CD14-positive monocyte (primary cell): ENCODE data around the gene OR10G3. TPM values are rescaled to one million over a fixed set of nuclear protein-coding genes. Genes with fewer than 3 reads are reported as not detected.

Experiments
- DNase-seq, 3 donors: peaks; one replicate each; pipeline ENCODE4 v3.0.0-alpha.2; 2011 to 2022
- H2AFZ ChIP-seq: 2 replicates; pipeline ENCODE4 v1.6.0; 2012; ENCODE audit warnings: mild to moderate bottlenecking, low read depth, low read length, inconsistent platforms; ENCODE audit not compliant: insufficient read depth, poor library complexity, severe bottlenecking
- H3K27ac ChIP-seq, 2 donors: 1 replicate in 1 of 2; 2 replicates in 1 of 2; pipeline ENCODE4 v1.5.1; 2012 to 2013; ENCODE audit warnings: low read length in 2 of 2, control low read depth in 1 of 2, inconsistent platforms in 1 of 2, low read depth in 1 of 2, mild to moderate bottlenecking in 1 of 2
- H3K27me3 ChIP-seq, 2 donors: one replicate each; pipeline versions ENCODE4 v1.6.0 to v1.6.1; 2011 to 2013; ENCODE audit warnings: low read length in 2 of 2; ENCODE audit not compliant: control insufficient read depth in 2 of 2, insufficient read depth in 2 of 2
- H3K36me3 ChIP-seq, 2 donors: replicated peaks in 1 of 2; 1 replicate in 1 of 2; 2 replicates in 1 of 2; pipeline versions ENCODE4 v1.5.1 to v1.6.1; 2012 to 2013; ENCODE audit warnings: low read length in 2 of 2, control low read depth in 1 of 2, inconsistent platforms in 1 of 2, mild to moderate bottlenecking in 1 of 2; ENCODE audit not compliant: insufficient read depth in 2 of 2, control insufficient read depth in 1 of 2
- H3K4me1 ChIP-seq, 2 donors: 1 replicate in 1 of 2; 2 replicates in 1 of 2; pipeline versions ENCODE4 v1.5.1 to v1.6.1; 2012 to 2013; ENCODE audit warnings: low read length in 2 of 2, control low read depth in 1 of 2, inconsistent platforms in 1 of 2, mild to moderate bottlenecking in 1 of 2, moderate library complexity in 1 of 2; ENCODE audit not compliant: insufficient read depth in 2 of 2, control insufficient read depth in 1 of 2
- H3K4me2 ChIP-seq: replicated peaks from 2 replicates; pipeline ENCODE3; 2012; ENCODE audit warnings: low read length, moderate library complexity, mild to moderate bottlenecking; ENCODE audit not compliant: poor library complexity, severe bottlenecking; ENCODE audit errors: extremely low read depth
- H3K4me3 ChIP-seq, 3 experiments: fragments of 200-600 bp in 1 of 3; sonication (generic) in 1 of 3; replicated peaks in 1 of 3; 1 replicate in 2 of 3; 2 replicates in 1 of 3; pipeline ENCODE4 v1.5.1; 2011 to 2013; ENCODE audit warnings: low read length in 3 of 3, mild to moderate bottlenecking in 3 of 3, control low read depth in 2 of 3, low read depth in 2 of 3, inconsistent platforms in 1 of 3, moderate library complexity in 1 of 3
- H3K79me2 ChIP-seq: 2 replicates; pipeline ENCODE4 v1.6.0; 2012; ENCODE audit warnings: mild to moderate bottlenecking, control low read depth, inconsistent platforms, low read length, moderate library complexity; ENCODE audit not compliant: insufficient read depth
- H3K9ac ChIP-seq: 2 replicates; pipeline ENCODE4 v1.6.0; 2017; ENCODE audit warnings: low read length, mild to moderate bottlenecking; ENCODE audit not compliant: insufficient read depth, poor library complexity, severe bottlenecking
- H3K9me3 ChIP-seq, 2 donors: replicated peaks in 1 of 2; 1 replicate in 1 of 2; 2 replicates in 1 of 2; pipeline versions ENCODE4 v1.5.1 to v1.6.1; 2012 to 2013; ENCODE audit warnings: low read length in 2 of 2, control low read depth in 1 of 2; ENCODE audit not compliant: control insufficient read depth in 1 of 2, insufficient read depth in 1 of 2
- H4K20me1 ChIP-seq: 2 replicates; pipeline ENCODE4 v1.6.0; 2012; ENCODE audit warnings: mild to moderate bottlenecking, low read length, control low read depth, moderate library complexity; ENCODE audit not compliant: insufficient read depth
- H3K27ac Mint-ChIP-seq, 7 donors: one replicate each; pipeline ENCODE4 v1.8.0; 2020; ENCODE audit warnings: mild to moderate bottlenecking in 7 of 7, mixed read lengths in 7 of 7, moderate library complexity in 6 of 7, inconsistent platforms in 2 of 7
- H3K27me3 Mint-ChIP-seq, 3 donors: one replicate each; pipeline ENCODE4 v1.8.0; 2021 to 2022; ENCODE audit warnings: low read depth in 3 of 3, mild to moderate bottlenecking in 3 of 3, mixed read lengths in 3 of 3, moderate library complexity in 3 of 3, inconsistent platforms in 1 of 3
- H3K36me3 Mint-ChIP-seq, 2 donors: one replicate each; pipeline ENCODE4 v1.8.0; 2020; ENCODE audit warnings: mixed read lengths in 2 of 2, inconsistent platforms in 1 of 2, mild to moderate bottlenecking in 1 of 2
- H3K4me1 Mint-ChIP-seq: one replicate; pipeline ENCODE4 v1.8.0; 2020; ENCODE audit warnings: mild to moderate bottlenecking, mixed read lengths
- H3K4me3 Mint-ChIP-seq, 2 donors: one replicate each; pipeline ENCODE4 v1.8.0; 2020; ENCODE audit warnings: mild to moderate bottlenecking in 2 of 2, mixed read lengths in 2 of 2, moderate library complexity in 1 of 2
- H3K9me3 Mint-ChIP-seq, 7 donors: one replicate each; pipeline ENCODE4 v1.8.0; 2020 to 2022; ENCODE audit warnings: mixed read lengths in 7 of 7, mild to moderate bottlenecking in 6 of 7, moderate library complexity in 6 of 7, inconsistent platforms in 2 of 7
- WGBS: methylation state at CpG from one replicate; pipeline ENCODE4 v1.1.5; 2013; ENCODE audit warnings: missing lambda C conversion rate; ENCODE audit not compliant: insufficient coverage; 5-methylcytosine and 5-hydroxymethylcytosine counted together
- intact Hi-C, 2 donors: fragments of 100-400 bp; cut with micrococcal nuclease; formaldehyde crosslinking; loops; one replicate each; pipeline versions ENCODE4 v1.15.0 to v1.15.1; 2023
- polyA plus RNA-seq, 3 donors: library from polyadenylated mRNA; depleted of rRNA in 1 of 3; unstranded in 2 of 3; stranded (reverse) in 1 of 3; fragments of 300-500 nt in 2 of 3; fragments of >200 nt in 1 of 3; fragmentation: Illumina TruSeq in 2 of 3; gene quantifications; 1 replicate in 2 of 3; 2 replicates in 1 of 3; pipeline ENCODE4 v1.2.3, GENCODE V29; 2012 to 2021
- TF ChIP-seq, protein P1 (sequence below): fragments of 200-600 bp; IDR thresholded peaks from one replicate; pipeline ENCODE4 v1.8.0; 2022; ENCODE audit warnings: antibody characterized with exemption, mild to moderate bottlenecking

The OR10G3 gene
- polyA plus RNA-seq, 3 donors = not detected

- H3K27me3 ChIP-seq = peaks cover 10 to 23% of the 10 kb centered on the region in 2 donors
- H3K4me1 ChIP-seq = peaks cover 13 to 19% of the 10 kb centered on the region in 2 donors
- DNase-seq = no peak
- WGBS = 100% methylated on average over 3 of the region's 12 CpGs
- H3K27me3 Mint-ChIP-seq = peaks cover 38 to 51% (median 46%) of the 10 kb centered on the region in 3 donors
- peak overlapping the region; percentile 32 for H3K9ac ChIP-seq
- TF ChIP-seq, protein P1, sequence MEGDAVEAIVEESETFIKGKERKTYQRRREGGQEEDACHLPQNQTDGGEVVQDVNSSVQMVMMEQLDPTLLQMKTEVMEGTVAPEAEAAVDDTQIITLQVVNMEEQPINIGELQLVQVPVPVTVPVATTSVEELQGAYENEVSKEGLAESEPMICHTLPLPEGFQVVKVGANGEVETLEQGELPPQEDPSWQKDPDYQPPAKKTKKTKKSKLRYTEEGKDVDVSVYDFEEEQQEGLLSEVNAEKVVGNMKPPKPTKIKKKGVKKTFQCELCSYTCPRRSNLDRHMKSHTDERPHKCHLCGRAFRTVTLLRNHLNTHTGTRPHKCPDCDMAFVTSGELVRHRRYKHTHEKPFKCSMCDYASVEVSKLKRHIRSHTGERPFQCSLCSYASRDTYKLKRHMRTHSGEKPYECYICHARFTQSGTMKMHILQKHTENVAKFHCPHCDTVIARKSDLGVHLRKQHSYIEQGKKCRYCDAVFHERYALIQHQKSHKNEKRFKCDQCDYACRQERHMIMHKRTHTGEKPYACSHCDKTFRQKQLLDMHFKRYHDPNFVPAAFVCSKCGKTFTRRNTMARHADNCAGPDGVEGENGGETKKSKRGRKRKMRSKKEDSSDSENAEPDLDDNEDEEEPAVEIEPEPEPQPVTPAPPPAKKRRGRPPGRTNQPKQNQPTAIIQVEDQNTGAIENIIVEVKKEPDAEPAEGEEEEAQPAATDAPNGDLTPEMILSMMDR = no peak
- peak overlapping the region; percentile 75 to 82 for H3K4me3 Mint-ChIP-seq
- no peaks in the 10 kb centered on the region for H3K79me2 ChIP-seq
- H3K4me1 Mint-ChIP-seq = peaks cover 14% of the 10 kb centered on the region
- peaks cover 0 to 2% of the 10 kb centered on the region in 2 donors for H3K36me3 Mint-ChIP-seq
- no peak overlapping the region for H3K27ac ChIP-seq
- no peaks in the 10 kb centered on the region for H3K9me3 ChIP-seq
- intact Hi-C loops = no loop called here
- no peaks in the 10 kb centered on the region for H4K20me1 ChIP-seq
- peak overlapping the region in 2 of 3 experiments; percentile 42 to 74 for H3K4me3 ChIP-seq
- H3K27ac Mint-ChIP-seq = no peak overlapping the region
- H3K4me2 ChIP-seq = peak overlapping the region; percentile 81
- H3K9me3 Mint-ChIP-seq = peaks cover 0 to 4% (median 0%) of the 10 kb centered on the region in 7 donors
- H2AFZ ChIP-seq = peak overlapping the region; percentile 71
- no peaks in the 10 kb centered on the region for H3K36me3 ChIP-seq
Measured at GRCh38 chr14:21525571-21525961, 54.3 kb downstream of the OR10G3 start.

DNA sequence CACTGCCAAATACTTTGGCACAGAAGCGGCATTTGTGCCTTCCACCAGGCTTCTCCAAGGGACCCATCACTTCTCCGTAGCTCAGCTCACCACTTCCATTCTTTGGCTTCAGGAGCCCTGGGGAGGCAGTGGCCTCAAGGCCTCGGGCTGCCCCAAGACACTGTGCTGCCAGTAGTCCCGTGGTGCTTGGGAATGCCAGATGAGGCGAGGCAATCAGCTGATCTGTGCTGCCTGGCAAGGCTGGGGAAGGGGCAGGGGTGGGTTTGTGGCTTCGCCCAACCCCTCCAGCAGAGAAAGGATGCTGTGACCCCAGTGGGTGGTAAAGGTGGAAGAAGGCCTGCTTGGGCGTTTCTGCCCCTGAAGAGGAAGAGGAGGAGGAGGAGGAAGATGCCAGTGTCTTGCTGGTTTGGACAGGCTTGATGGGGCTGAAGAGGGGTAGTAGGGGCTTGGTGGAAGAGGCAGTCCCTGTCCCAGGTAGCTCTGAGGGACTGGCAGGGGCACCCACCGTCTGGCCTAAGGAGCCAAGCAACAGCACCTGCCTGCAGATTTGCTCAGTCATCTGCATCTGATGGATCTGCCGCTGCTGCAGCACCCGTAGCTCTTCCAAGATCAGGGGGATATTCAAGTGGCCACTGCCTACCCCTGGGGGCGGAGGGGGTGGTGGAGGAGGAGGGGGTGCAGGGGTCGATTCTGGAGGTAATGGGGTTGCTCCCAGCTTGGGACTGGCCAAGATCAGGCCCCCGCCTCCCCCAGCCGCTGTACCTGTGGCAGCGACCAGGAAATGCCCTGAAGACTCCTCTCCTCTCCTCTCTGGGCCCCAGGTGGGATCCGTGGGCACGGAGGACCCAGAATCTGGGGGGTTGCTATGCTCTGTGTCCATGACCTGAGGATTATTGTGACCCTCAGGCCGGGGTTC is 55.0 kb downstream of the OR10G3 start:
- Histone ChIP-seq H2AFZ (no peak overlapping the region), H3K79me2 (no peaks in the 10 kb centered on the region), H3K4me1 (peaks cover 13 to 19% of the 10 kb centered on the region in 2 donors), H3K9ac (no peak overlapping the region), H3K9me3 (no peaks in the 10 kb centered on the region), H3K4me3 (no peak overlapping the region), H3K27ac (no peak overlapping the region), H3K36me3 (no peaks in the 10 kb centered on the region), H4K20me1 (no peaks in the 10 kb centered on the region), H3K27me3 (peaks cover 10 to 23% of the 10 kb centered on the region in 2 donors), H3K4me2 (no peak overlapping the region)
- H3K4me1 Mint-ChIP-seq = peaks cover 14% of the 10 kb centered on the region
- no peak for DNase-seq
- H3K4me3 Mint-ChIP-seq = peak overlapping the region in 1 of 2 donors; percentile 82
- peaks cover 0 to 2% of the 10 kb centered on the region in 2 donors for H3K36me3 Mint-ChIP-seq
- TF ChIP-seq, protein P1 = no peak
- H3K27me3 Mint-ChIP-seq = peaks cover 37 to 49% (median 46%) of the 10 kb centered on the region in 3 donors
- intact Hi-C loops = no loop called here
- peaks cover 0 to 4% (median 0%) of the 10 kb centered on the region in 7 donors for H3K9me3 Mint-ChIP-seq
- 97% methylated on average over 7 of the region's 18 CpGs for WGBS
- H3K27ac Mint-ChIP-seq = no peak overlapping the region
